MM.1S (cell line): Measurements from ENCODE around the gene RNU2-63P.

Experiments used
- DNase-seq: peaks from one replicate; pipeline ENCODE4 v3.0.0-alpha.2; 2015
- H2AFZ ChIP-seq: fragments of 300-600 bp; sonication (generic); 2 replicates; pipeline ENCODE4 v1.6.0; 2016; ENCODE audit warnings: antibody characterized with exemption, low read length
- H3F3A ChIP-seq: fragments of 300-600 bp; sonication (generic); 2 replicates; pipeline ENCODE4 v1.6.1; 2016; ENCODE audit warnings: mild to moderate bottlenecking, antibody characterized with exemption, low read length, moderate library complexity, mixed read lengths; ENCODE audit not compliant: insufficient read depth
- H3K27ac ChIP-seq: fragments of 300-600 bp; sonication (generic); 2 replicates; pipeline ENCODE4 v1.5.1; 2016; ENCODE audit warnings: mild to moderate bottlenecking, low read length
- H3K27me3 ChIP-seq: fragments of 300-600 bp; sonication (generic); replicated peaks from 2 replicates; pipeline ENCODE4 v1.6.0; 2016; ENCODE audit warnings: low read length; ENCODE audit not compliant: insufficient read depth
- H3K36me3 ChIP-seq: fragments of 300-600 bp; sonication (generic); replicated peaks from 2 replicates; pipeline ENCODE4 v1.6.1; 2016; ENCODE audit warnings: mild to moderate bottlenecking, low read length, mixed read lengths; ENCODE audit not compliant: insufficient read depth
- H3K4me1 ChIP-seq: fragments of 300-600 bp; sonication (generic); 2 replicates; pipeline ENCODE4 v1.6.1; 2016; ENCODE audit warnings: low read length, mixed read lengths
- H3K4me2 ChIP-seq: fragments of 300-600 bp; sonication (generic); 2 replicates; pipeline ENCODE4 v1.6.0; 2016; ENCODE audit warnings: low read depth, low read length
- H3K4me3 ChIP-seq: fragments of 300-600 bp; sonication (generic); 2 replicates; pipeline ENCODE4 v1.5.1; 2016; ENCODE audit warnings: low read length, mixed read lengths
- H3K79me2 ChIP-seq: fragments of 300-600 bp; sonication (generic); 2 replicates; pipeline ENCODE4 v1.6.1; 2016; ENCODE audit warnings: mixed run types, low read length, mixed read lengths
- H3K9ac ChIP-seq: fragments of 300-600 bp; sonication (generic); 2 replicates; pipeline ENCODE4 v1.6.1; 2016; ENCODE audit warnings: low read length, mixed read lengths
- H3K9me2 ChIP-seq: fragments of 300-600 bp; sonication (generic); replicated peaks from 2 replicates; pipeline ENCODE4 v1.6.1; 2016; ENCODE audit warnings: mild to moderate bottlenecking, low read length, mixed read lengths; ENCODE audit not compliant: insufficient read depth
- H3K9me3 ChIP-seq: fragments of 300-600 bp; sonication (generic); replicated peaks from 2 replicates; pipeline ENCODE4 v1.6.1; 2016; ENCODE audit warnings: mild to moderate bottlenecking, low read length, mixed read lengths; ENCODE audit not compliant: insufficient read depth
- H4K20me1 ChIP-seq: fragments of 300-600 bp; sonication (generic); 2 replicates; pipeline ENCODE4 v1.6.1; 2016; ENCODE audit warnings: mild to moderate bottlenecking, low read length, moderate library complexity, mixed read lengths; ENCODE audit not compliant: insufficient read depth
- EZH2 ChIP-seq: fragments of 300-600 bp; sonication (generic); optimal IDR thresholded peaks from 2 replicates; pipeline ENCODE3; 2017; ENCODE audit warnings: low read depth, mild to moderate bottlenecking, antibody characterized with exemption, low read length, mixed read lengths
- EZH2phosphoT487 ChIP-seq: fragments of 300-600 bp; sonication (generic); IDR thresholded peaks from 2 replicates; pipeline ENCODE4 v1.6.1; 2018; ENCODE audit warnings: antibody characterized with exemption, low read length
- TF ChIP-seq, protein P1 (sequence below): fragments of 300-600 bp; sonication (generic); IDR thresholded peaks from 2 replicates; pipeline ENCODE4 v1.5.1; 2016; ENCODE audit warnings: antibody characterized with exemption, low read length, mixed read lengths

The RNU2-63P gene

GRCh38 chr2:88016086-88016959, at the start of gene RNU2-63P:
TSS of gene RNU2-63P (minus strand) at chr2:88016547.
- H3K4me1 ChIP-seq, result no peaks in the 10 kb centered on the region
- H3K9ac ChIP-seq, result peak within 1 kb of the TSS; percentile 80
- H4K20me1 ChIP-seq, result no peaks in the 10 kb centered on the region
- H3K36me3 ChIP-seq, result no peaks in the 10 kb centered on the region
- H3K4me2 ChIP-seq, result peak within 1 kb of the TSS; percentile 85
- H3K9me3 ChIP-seq, result no peaks in the 10 kb centered on the region
- DNase-seq, result peak; percentile 52
- H3F3A ChIP-seq, result peaks cover 3% of the 10 kb centered on the region; the same call in 1 of the 2 replicates
- peak within 1 kb of the TSS; percentile 51; the same call in 1 of the 2 replicates for H3K27ac ChIP-seq
- TF ChIP-seq EZH2 (no peak), EZH2phosphoT487 (no peak)
- TF ChIP-seq, protein P1, sequence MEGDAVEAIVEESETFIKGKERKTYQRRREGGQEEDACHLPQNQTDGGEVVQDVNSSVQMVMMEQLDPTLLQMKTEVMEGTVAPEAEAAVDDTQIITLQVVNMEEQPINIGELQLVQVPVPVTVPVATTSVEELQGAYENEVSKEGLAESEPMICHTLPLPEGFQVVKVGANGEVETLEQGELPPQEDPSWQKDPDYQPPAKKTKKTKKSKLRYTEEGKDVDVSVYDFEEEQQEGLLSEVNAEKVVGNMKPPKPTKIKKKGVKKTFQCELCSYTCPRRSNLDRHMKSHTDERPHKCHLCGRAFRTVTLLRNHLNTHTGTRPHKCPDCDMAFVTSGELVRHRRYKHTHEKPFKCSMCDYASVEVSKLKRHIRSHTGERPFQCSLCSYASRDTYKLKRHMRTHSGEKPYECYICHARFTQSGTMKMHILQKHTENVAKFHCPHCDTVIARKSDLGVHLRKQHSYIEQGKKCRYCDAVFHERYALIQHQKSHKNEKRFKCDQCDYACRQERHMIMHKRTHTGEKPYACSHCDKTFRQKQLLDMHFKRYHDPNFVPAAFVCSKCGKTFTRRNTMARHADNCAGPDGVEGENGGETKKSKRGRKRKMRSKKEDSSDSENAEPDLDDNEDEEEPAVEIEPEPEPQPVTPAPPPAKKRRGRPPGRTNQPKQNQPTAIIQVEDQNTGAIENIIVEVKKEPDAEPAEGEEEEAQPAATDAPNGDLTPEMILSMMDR, result no peak
- H3K27me3 ChIP-seq, result no peaks in the 10 kb centered on the region
- H3K9me2 ChIP-seq, result no peaks in the 10 kb centered on the region
- H3K79me2 ChIP-seq, result no peaks in the 10 kb centered on the region
- peak within 1 kb of the TSS; percentile 81 for H3K4me3 ChIP-seq
- H2AFZ ChIP-seq, result peak within 1 kb of the TSS; percentile 91

DNA sequence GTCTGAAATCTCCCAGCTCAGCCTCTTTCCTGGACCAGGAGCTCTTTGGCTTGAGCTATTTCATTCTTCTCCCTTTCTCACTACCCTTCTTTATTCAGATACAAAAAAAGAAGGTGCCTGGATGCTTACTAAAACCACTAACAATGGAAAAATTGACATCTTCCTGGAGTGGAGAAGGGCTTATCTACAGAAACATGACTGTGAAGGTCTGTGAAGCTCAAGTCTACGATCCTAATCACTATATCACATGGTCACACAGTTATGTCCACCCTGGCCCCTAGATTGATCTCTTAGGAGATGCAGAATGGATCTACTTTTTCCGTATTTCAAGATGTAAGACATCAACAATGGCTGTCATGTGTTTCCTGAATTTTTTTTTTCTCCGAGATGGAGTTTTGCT, 44.9 kb upstream of the RNU2-63P start:
- Histone ChIP-seq H4K20me1 (no peaks in the 10 kb centered on the region), H3K4me3 (no peak overlapping the region), H3K9ac (no peak overlapping the region), H3K9me2 (no peaks in the 10 kb centered on the region), H3K4me2 (no peak overlapping the region), H2AFZ (no peak overlapping the region), H3K4me1 (peaks cover under 1% of the 10 kb centered on the region; the same call in 1 of the 2 replicates), H3K79me2 (no peaks in the 10 kb centered on the region), H3K27ac (no peak overlapping the region), H3K27me3 (no peaks in the 10 kb centered on the region), H3K36me3 (no peaks in the 10 kb centered on the region), H3F3A (no peaks in the 10 kb centered on the region), H3K9me3 (no peaks in the 10 kb centered on the region)
- DNase-seq, result no peak
- TF ChIP-seq EZH2phosphoT487 (no peak), EZH2 (no peak)
- TF ChIP-seq, protein P1, result no peak

DNA sequence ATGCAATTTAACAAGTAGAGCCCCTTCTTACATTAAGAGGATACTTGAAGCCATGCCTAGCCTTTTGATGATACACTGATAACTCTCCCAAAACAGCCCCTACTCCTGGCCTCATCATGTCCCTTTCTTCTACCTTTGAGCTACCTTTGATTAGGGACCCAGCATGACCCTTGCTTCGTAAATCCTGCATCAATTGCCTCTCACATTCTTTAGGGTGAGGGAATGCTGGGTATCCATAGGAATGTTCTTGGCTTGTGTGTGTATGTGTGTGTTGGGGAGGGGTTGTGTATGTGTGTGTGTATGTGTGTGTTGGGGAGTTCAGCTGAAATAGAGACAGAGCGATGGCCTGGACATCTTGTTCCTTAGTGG, 44.5 kb upstream of the RNU2-63P start:
- no peak for DNase-seq
- H3K36me3 ChIP-seq, result no peaks in the 10 kb centered on the region
- H4K20me1 ChIP-seq, result no peaks in the 10 kb centered on the region
- H3K4me2 ChIP-seq, result no peak overlapping the region
- H3K9ac ChIP-seq, result no peak overlapping the region
- H3K79me2 ChIP-seq, result no peaks in the 10 kb centered on the region
- peaks cover 5% of the 10 kb centered on the region; the same call in 1 of the 2 replicates for H3K4me1 ChIP-seq
- no peaks in the 10 kb centered on the region for H3K9me3 ChIP-seq
- no peak overlapping the region for H3K27ac ChIP-seq
- H3F3A ChIP-seq, result no peaks in the 10 kb centered on the region
- TF ChIP-seq EZH2phosphoT487 (no peak), EZH2 (no peak)
- TF ChIP-seq, protein P1, result no peak
- no peak overlapping the region for H2AFZ ChIP-seq
- no peaks in the 10 kb centered on the region for H3K27me3 ChIP-seq
- H3K4me3 ChIP-seq, result no peak overlapping the region
- no peaks in the 10 kb centered on the region for H3K9me2 ChIP-seq
